ENCODE measurements around the gene SLC36A3. TPM values are rescaled to one million over a fixed set of nuclear protein-coding genes. Genes with fewer than 3 reads are reported as not detected.

SLC36A3 gene
- total RNA-seq, 1 experiment from 2014 or later = not detected

DNA sequence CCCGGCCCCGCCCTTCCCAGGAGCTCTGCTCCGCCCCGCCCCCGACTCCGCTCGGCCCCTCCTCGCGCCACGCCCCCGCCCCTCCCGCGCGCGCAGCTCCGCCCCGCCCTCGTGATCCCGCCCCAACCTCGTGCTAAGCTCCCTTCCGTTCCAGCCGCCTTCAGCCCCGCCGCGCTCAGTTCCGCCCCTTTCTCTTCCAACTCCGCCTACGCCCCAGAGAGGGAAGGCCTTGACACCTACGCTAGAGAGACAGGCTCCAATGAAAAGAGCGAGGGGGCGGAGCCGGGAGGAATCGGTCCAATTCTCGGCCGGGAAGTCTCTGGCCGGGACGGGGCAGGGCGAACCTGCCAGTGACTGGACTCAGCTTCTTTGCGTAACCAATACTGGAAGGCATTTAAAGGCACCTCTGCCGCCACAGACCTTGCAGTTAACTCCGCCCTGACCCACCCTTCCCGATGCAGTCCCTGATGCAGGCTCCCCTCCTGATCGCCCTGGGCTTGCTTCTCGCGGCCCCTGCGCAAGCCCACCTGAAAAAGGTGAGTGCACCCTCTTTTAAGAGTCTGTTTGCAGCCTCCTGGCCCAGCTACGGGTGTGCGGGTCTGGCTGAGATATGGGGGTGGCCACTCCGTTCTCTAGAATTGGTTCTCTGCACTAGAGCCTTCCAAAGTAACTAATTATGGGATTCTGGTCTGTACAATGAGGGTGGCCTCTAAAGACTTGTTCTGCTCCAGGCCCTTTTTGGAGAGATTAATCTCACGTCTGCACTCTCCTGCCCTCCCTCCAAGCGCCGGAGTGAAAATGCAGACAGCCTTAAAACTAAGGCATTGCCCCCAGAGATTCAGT is 50.6 kb downstream of the SLC36A3 start, which contains the start of gene GM2A:
GM2A (plus strand) TSS at position 424 of the 843 bp plus-strand sequence; CDS start at position 456, 32 bp downstream.
- DNase-seq (ENCODE audit: low spot score) (peak; percentile 100), ATAC-seq (peak; percentile 96)
- H3K4me3 Mint-ChIP-seq = peak within 1 kb of the TSS; percentile 90
- TF ChIP-seq, protein P1, sequence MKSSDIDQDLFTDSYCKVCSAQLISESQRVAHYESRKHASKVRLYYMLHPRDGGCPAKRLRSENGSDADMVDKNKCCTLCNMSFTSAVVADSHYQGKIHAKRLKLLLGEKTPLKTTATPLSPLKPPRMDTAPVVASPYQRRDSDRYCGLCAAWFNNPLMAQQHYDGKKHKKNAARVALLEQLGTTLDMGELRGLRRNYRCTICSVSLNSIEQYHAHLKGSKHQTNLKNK (CRISPR knock-in tag; IDR thresholded peaks at IDR 0.05) = no peak
- no peak for TF ChIP-seq RORB (CRISPR knock-in tag; IDR thresholded peaks at IDR 0.05)
- TF ChIP-seq, protein P2, sequence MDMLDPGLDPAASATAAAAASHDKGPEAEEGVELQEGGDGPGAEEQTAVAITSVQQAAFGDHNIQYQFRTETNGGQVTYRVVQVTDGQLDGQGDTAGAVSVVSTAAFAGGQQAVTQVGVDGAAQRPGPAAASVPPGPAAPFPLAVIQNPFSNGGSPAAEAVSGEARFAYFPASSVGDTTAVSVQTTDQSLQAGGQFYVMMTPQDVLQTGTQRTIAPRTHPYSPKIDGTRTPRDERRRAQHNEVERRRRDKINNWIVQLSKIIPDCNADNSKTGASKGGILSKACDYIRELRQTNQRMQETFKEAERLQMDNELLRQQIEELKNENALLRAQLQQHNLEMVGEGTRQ (CRISPR knock-in tag; IDR thresholded peaks at IDR 0.05) = peak; percentile 61
- no peak for TF ChIP-seq ZNF263 (CRISPR knock-in tag; IDR thresholded peaks at IDR 0.05; ENCODE audit: low read depth)
- TF ChIP-seq, protein P3, sequence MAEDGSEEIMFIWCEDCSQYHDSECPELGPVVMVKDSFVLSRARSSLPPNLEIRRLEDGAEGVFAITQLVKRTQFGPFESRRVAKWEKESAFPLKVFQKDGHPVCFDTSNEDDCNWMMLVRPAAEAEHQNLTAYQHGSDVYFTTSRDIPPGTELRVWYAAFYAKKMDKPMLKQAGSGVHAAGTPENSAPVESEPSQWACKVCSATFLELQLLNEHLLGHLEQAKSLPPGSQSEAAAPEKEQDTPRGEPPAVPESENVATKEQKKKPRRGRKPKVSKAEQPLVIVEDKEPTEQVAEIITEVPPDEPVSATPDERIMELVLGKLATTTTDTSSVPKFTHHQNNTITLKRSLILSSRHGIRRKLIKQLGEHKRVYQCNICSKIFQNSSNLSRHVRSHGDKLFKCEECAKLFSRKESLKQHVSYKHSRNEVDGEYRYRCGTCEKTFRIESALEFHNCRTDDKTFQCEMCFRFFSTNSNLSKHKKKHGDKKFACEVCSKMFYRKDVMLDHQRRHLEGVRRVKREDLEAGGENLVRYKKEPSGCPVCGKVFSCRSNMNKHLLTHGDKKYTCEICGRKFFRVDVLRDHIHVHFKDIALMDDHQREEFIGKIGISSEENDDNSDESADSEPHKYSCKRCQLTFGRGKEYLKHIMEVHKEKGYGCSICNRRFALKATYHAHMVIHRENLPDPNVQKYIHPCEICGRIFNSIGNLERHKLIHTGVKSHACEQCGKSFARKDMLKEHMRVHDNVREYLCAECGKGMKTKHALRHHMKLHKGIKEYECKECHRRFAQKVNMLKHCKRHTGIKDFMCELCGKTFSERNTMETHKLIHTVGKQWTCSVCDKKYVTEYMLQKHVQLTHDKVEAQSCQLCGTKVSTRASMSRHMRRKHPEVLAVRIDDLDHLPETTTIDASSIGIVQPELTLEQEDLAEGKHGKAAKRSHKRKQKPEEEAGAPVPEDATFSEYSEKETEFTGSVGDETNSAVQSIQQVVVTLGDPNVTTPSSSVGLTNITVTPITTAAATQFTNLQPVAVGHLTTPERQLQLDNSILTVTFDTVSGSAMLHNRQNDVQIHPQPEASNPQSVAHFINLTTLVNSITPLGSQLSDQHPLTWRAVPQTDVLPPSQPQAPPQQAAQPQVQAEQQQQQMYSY (CRISPR knock-in tag; IDR thresholded peaks at IDR 0.05) = 0 out of 2 replicates have a peak, but pooled peaks have one; percentile 12
- no peak for TF ChIP-seq SOX15 (CRISPR knock-in tag; IDR thresholded peaks at IDR 0.05)
- no peak for TF ChIP-seq CREB1 (CRISPR knock-in tag; IDR thresholded peaks at IDR 0.05)
- no peak for TF ChIP-seq FOXK1 (CRISPR knock-in tag; IDR thresholded peaks at IDR 0.05)
- TF ChIP-seq, protein P4, sequence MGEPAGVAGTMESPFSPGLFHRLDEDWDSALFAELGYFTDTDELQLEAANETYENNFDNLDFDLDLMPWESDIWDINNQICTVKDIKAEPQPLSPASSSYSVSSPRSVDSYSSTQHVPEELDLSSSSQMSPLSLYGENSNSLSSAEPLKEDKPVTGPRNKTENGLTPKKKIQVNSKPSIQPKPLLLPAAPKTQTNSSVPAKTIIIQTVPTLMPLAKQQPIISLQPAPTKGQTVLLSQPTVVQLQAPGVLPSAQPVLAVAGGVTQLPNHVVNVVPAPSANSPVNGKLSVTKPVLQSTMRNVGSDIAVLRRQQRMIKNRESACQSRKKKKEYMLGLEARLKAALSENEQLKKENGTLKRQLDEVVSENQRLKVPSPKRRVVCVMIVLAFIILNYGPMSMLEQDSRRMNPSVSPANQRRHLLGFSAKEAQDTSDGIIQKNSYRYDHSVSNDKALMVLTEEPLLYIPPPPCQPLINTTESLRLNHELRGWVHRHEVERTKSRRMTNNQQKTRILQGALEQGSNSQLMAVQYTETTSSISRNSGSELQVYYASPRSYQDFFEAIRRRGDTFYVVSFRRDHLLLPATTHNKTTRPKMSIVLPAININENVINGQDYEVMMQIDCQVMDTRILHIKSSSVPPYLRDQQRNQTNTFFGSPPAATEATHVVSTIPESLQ (CRISPR knock-in tag; IDR thresholded peaks at IDR 0.05) = no peak
- TF ChIP-seq NFYB (CRISPR knock-in tag; conservative IDR thresholded peaks at IDR 0.05; ENCODE audit: low read depth) = peak; percentile 57; the same call in 1 of the 2 replicates
- no peak for TF ChIP-seq TEAD4 (CRISPR knock-in tag; IDR thresholded peaks at IDR 0.05)
- TF ChIP-seq, protein P5, sequence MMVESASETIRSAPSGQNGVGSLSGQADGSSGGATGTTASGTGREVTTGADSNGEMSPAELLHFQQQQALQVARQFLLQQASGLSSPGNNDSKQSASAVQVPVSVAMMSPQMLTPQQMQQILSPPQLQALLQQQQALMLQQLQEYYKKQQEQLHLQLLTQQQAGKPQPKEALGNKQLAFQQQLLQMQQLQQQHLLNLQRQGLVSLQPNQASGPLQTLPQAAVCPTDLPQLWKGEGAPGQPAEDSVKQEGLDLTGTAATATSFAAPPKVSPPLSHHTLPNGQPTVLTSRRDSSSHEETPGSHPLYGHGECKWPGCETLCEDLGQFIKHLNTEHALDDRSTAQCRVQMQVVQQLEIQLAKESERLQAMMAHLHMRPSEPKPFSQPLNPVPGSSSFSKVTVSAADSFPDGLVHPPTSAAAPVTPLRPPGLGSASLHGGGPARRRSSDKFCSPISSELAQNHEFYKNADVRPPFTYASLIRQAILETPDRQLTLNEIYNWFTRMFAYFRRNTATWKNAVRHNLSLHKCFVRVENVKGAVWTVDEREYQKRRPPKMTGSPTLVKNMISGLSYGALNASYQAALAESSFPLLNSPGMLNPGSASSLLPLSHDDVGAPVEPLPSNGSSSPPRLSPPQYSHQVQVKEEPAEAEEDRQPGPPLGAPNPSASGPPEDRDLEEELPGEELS (CRISPR knock-in tag; IDR thresholded peaks at IDR 0.05) = no peak
- TF ChIP-seq CREM (CRISPR knock-in tag; IDR thresholded peaks at IDR 0.05) = no peak
- no peak for TF ChIP-seq FOXP1 (CRISPR knock-in tag; IDR thresholded peaks at IDR 0.05; ENCODE audit: borderline replicate concordance)
- TF ChIP-seq MYBL2 (CRISPR knock-in tag; IDR thresholded peaks at IDR 0.05) = no peak
- TF ChIP-seq, protein P6, sequence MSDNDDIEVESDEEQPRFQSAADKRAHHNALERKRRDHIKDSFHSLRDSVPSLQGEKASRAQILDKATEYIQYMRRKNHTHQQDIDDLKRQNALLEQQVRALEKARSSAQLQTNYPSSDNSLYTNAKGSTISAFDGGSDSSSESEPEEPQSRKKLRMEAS (CRISPR knock-in tag; IDR thresholded peaks at IDR 0.05) = 0 out of 2 replicates have a peak, but pooled peaks have one; percentile 4
- TF ChIP-seq SP1 (CRISPR knock-in tag; conservative IDR thresholded peaks at IDR 0.05) = peak; percentile 80
- TF ChIP-seq GABPB1 (CRISPR knock-in tag; IDR thresholded peaks at IDR 0.05) = 0 out of 2 replicates have a peak, but pooled peaks have one; percentile 31
- no peak for TF ChIP-seq ZNF671 (CRISPR knock-in tag; IDR thresholded peaks at IDR 0.05)
- TF ChIP-seq ELF4 (CRISPR knock-in tag; IDR thresholded peaks at IDR 0.05; ENCODE audit: low read depth) = no peak
- no peaks in the 10 kb centered on the region for H3K36me3 Mint-ChIP-seq
- no peaks in the 10 kb centered on the region for H3K9me3 Mint-ChIP-seq
- ChIA-PET CTCF (interaction anchor here (0.6 to 3.8 kb wide), 27 partner anchors 11 to 518 kb away, joined by 3 to 70 read pairs (median 6); partner anchors contain the start of genes ANXA6, CCDC69 and SLC36A1), POLR2A (interaction anchor here (0.7 to 1.5 kb wide), 7 partner anchors 14 to 464 kb away, joined by 3 to 22 read pairs (median 6); partner anchors contain the start of genes ANXA6 and CCDC69)
- H3K4me1 Mint-ChIP-seq = peaks cover 35% of the 10 kb centered on the region
- peak within 1 kb of the TSS; percentile 92 for H3K27ac Mint-ChIP-seq
- H3K27me3 Mint-ChIP-seq (ENCODE audit: low read depth) = peaks cover 6% of the 10 kb centered on the region

All from WTC11 (cell line).